Epithelial cell of esophagus (primary cell): Measurements from ENCODE around the gene GNG7.

Source experiments
- DNase-seq: peaks from one replicate; pipeline ENCODE4 v3.0.0; 2010; ENCODE audit warnings: low read depth
- H3K4me3 ChIP-seq: 2 replicates; pipeline ENCODE4 v1.5.1; 2011; ENCODE audit warnings: mild to moderate bottlenecking, low read length, control low read depth
- TF ChIP-seq, protein P1 (sequence below): IDR thresholded peaks from 2 replicates; pipeline ENCODE4 v1.5.1; 2011; ENCODE audit warnings: low read depth, mild to moderate bottlenecking, low read length, control low read depth, inconsistent platforms; ENCODE audit not compliant: insufficient read depth; ENCODE audit errors: missing control alignments

GNG7 gene

DNA sequence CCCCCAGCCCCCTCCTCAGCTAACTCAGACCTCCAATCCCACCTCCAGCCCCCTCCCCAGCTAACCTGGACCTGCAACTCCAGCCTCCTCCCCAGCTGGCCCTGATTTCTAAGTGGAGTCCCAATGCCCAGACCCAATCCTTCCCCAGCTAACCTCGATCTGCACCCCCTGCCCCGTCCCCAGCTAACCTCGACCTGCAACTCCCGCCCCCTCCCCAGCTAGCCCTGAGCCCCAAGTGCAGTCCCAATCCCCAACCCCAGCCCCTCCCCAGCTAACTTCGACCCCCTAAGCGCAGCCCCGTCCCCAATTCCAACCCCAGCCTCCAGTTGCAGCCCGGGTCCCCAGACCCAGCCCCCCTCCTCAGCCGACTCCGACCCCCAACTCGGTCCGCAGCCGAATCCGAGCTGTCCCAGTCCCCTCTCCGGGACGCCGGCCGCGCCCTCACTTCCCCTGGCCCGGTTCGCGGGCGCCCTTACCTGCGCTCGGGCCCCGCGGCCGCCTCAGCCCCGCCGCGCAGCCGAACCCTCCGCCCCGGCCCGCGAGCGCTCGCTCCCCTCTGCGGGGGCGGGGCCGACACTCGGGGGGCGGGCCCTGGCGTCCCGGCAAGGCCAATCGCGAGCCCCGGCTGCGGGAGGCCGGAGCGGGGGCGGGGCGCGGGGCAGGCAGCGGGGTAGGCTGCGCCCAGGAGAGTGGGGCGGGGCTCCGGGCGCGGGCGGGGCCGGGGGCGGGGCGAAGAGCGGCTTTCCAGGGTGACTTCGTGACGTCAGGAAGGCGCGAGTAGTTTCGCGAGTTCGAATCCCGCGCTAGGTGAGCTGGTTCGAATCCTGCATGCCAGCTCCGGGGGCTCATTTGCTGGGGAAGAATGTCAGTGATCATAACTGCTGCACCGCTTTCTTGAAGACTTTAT lies at the start of gene GNG7:
GNG7 (minus strand) TSS at position 525 of the 907 bp plus-strand sequence. CDS start 182,006 bp downstream, outside the sequence.
- TF ChIP-seq, protein P1, sequence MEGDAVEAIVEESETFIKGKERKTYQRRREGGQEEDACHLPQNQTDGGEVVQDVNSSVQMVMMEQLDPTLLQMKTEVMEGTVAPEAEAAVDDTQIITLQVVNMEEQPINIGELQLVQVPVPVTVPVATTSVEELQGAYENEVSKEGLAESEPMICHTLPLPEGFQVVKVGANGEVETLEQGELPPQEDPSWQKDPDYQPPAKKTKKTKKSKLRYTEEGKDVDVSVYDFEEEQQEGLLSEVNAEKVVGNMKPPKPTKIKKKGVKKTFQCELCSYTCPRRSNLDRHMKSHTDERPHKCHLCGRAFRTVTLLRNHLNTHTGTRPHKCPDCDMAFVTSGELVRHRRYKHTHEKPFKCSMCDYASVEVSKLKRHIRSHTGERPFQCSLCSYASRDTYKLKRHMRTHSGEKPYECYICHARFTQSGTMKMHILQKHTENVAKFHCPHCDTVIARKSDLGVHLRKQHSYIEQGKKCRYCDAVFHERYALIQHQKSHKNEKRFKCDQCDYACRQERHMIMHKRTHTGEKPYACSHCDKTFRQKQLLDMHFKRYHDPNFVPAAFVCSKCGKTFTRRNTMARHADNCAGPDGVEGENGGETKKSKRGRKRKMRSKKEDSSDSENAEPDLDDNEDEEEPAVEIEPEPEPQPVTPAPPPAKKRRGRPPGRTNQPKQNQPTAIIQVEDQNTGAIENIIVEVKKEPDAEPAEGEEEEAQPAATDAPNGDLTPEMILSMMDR: no peak
- peak within 1 kb of the TSS; percentile 33 for H3K4me3 ChIP-seq
- peak; percentile 86 for DNase-seq

DNA sequence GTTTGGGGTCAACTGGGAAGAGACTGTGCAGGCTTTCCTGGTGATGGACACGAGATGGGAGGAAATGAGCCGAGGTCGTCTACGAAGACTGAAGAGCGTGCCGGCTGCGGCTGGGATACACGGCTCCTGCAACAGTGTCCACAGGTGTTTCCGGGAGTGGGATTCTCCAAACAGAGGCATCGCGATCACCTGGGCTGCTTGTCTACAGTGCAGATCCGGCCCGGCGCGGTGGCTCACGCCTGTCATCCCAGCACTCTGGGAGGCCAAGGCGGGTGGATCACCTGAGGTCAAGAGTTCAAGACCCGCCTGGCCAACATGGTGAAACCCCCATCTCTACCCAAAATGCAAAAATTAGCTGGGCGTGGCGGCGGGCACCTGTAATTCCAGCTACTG lies 48.9 kb upstream of the GNG7 start:
- TF ChIP-seq, protein P1: no peak
- H3K4me3 ChIP-seq: no peak overlapping the region
- DNase-seq: no peak

DNA sequence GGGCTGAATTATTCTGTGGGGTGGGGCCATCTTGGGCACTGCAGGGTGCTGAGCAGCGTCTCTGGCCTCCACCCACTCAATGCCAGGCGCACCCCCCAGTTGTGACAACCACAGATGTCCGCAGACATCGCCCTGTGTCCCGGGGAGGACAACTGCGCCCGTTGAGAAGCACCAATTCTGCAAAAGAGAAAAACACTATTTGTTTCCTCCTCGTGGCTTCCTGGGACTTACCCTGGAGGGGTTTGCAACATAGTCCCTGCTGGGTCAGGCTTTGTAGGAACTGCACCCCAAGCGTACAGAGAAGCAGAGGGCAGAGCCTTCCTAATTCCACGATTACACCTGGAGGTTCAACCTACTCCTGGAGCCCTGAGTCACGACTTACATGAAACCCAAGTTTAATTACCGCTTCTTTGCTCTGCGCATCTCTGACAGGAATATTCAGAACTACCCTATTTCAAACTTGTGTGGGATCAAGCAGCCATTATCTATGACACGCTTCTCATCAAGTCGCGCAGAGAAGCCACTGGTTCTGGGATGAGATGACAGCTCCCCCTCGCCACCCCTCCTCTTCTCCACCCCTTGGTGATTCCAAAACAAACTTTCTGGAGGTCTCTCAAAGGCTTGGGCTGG lies 48.4 kb upstream of the GNG7 start:
- no peak for DNase-seq
- TF ChIP-seq, protein P1: no peak

DNA sequence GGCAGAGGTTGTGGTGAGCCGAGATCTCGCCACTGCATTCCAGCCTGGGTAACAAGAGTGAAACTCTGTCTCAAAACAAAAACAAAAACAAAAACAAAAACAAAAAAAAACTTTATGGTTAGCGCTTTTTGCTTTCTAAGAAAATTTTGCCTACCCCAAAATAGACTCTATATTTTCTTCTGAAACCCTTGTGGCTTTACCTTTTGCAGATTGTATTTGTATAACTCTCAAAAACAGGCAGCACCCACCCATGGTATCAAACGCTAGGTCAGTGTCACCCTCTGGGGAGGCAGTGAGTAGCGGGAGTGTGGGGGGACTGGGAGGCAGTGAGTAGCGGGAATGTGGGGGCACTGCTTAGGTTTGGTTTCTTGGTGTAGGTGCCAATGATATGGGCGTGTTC lies 44.9 kb upstream of the GNG7 start:
- H3K4me3 ChIP-seq: no peak overlapping the region
- no peak for DNase-seq
- TF ChIP-seq, protein P1: no peak

More for the DNA sequence above, 48.4 kb upstream of the GNG7 start:
- no peak overlapping the region for H3K4me3 ChIP-seq

DNA sequence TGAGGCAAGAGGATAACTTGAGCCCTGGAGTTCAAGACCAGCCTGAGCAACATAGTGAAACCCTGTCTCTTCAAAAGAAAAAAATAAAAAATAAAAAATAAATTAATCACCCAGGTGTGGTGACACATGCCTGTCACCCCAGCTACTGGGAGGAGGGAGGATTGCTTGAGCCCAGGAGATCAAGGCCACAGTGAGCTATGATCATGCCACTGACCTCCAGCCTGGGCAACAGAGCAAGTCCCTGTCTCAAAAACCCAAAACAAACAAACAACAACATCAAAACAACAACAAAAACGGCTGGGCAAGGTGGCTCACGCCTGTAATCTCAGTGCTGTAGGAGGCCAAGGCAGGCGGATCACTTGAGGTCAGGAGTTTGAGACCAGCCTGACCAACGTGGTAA lies 41.6 kb upstream of the GNG7 start:
- H3K4me3 ChIP-seq: no peak overlapping the region
- no peak for DNase-seq
- TF ChIP-seq, protein P1: no peak

DNA sequence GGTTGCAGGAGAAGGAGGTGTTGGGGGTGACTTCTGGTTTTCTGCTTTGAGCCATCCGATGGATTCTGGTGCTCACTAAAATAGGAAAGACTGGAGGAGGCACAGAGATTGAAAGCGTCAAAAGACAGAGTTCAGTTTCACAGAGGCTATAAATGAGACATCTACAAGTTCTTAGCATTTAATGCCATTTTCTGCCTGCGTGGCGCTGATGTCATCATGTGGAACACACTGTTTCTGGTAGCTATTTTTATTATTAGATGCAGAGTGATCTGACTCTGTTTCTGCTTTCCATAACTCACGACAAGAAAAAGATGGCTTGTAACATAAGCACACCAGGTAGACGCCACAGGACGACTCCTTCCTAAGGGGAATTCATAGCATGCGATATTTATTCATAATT lies 40.6 kb upstream of the GNG7 start:
- no peak for DNase-seq
- H3K4me3 ChIP-seq: no peak overlapping the region
- TF ChIP-seq, protein P1: no peak
